VCaP (cell line): ENCODE measurements around the gene NOX4.
"Not testable (repeated sequence)": the region's sequence is repeated elsewhere in the genome, so short reads cannot be mapped to it uniquely, and the experiment has no call there.

Source experiments
- H3K27ac ChIP-seq: fragments of 450-650 bp; 2 replicates; pipeline ENCODE4 v1.5.1; 2017
- CTCF ChIP-seq: fragments of 450-650 bp; conservative IDR thresholded peaks from 2 replicates; pipeline ENCODE4 v1.5.1; 2017; ENCODE audit warnings: mild to moderate bottlenecking, moderate library complexity

Gene NOX4

GRCh38 chr11:89443361-89444322 lies 47.5 kb downstream of the NOX4 start:
- no peak for TF ChIP-seq CTCF
- H3K27ac ChIP-seq = no peak overlapping the region

- TF ChIP-seq CTCF = no peak
- no peak overlapping the region for H3K27ac ChIP-seq
These were observed 48.4 kb downstream of the NOX4 start for GRCh38 chr11:89442801-89443200.

- H3K27ac ChIP-seq = no peak overlapping the region
- TF ChIP-seq CTCF = no peak
These were observed 49.6 kb downstream of the NOX4 start for GRCh38 chr11:89441606-89442005.

GRCh38 chr11:89437317-89437716 lies 53.9 kb downstream of the NOX4 start:
- no peak overlapping the region for H3K27ac ChIP-seq
- no peak for TF ChIP-seq CTCF

- TF ChIP-seq CTCF = no peak
- no peak overlapping the region for H3K27ac ChIP-seq
These were observed 55.1 kb downstream of the NOX4 start for GRCh38 chr11:89436071-89436470.

- H3K27ac ChIP-seq = no peak overlapping the region
- TF ChIP-seq CTCF = no peak
These were observed 57.9 kb downstream of the NOX4 start for GRCh38 chr11:89433278-89433677.

- H3K27ac ChIP-seq = not testable (repeated sequence)
These were observed 59.0 kb downstream of the NOX4 start for GRCh38 chr11:89432182-89432581.

GRCh38 chr11:89426501-89426900 lies 64.7 kb downstream of the NOX4 start:
- not testable (repeated sequence) for H3K27ac ChIP-seq
